RPMI7951 (cell line): ENCODE measurements around the gene COX4I1. TPM values are rescaled to one million over a fixed set of nuclear protein-coding genes. Genes with fewer than 3 reads are reported as not detected.

Experiments used
- DNase-seq: peaks from one replicate; pipeline ENCODE4 v3.0.0-alpha.2; 2012; ENCODE audit warnings: low read depth
- total RNA-seq: library from RNA; depleted of rRNA; stranded (reverse); fragments of >200 nt; shearing (Covaris generic); gene quantifications from 2 replicates; pipeline ENCODE4 v1.2.3, GENCODE V29; 2014; rRNA removed

COX4I1 gene
- 560 and 594 TPM in 2 replicates for total RNA-seq

DNA sequence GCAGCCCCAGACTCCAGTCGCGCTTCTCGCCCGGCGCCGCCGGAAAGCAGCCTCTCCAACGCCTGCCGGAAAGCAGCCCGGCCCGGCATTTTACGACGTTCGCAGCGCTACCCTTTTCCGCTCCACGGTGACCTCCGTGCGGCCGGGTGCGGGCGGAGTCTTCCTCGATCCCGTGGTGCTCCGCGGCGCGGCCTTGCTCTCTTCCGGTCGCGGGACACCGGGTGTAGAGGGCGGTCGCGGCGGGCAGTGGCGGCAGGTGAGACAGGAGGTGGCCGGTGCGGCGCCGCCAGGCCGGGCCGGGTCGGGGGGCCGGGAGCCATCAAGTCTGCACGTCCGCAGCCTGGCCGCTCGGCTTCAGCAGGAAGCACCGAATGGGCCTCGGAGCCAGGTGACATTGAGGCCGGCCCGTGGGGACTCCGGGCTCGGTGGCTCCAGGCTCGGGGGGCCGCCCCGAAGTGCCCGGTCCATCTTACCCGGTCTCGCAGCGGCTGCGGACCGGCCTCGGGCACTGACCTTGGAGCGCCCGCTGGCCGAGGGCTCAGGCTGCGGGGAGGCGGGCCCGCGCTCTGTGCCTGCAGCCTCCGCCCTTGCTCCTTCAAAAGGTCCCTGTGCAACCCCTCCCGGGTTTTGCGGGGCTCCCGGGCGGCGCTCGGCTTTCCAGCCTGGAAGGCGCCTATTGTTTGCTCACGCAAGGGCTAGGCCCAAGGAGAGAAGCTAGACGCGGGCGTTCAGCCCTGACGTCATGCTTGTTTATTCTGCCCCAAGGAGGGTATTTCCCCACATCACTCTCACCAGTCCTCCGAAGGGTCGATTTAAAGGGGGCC is at the start of gene COX4I1, which contains the start of gene EMC8:
Gene COX4I1 (plus strand): TSS at position 199 of the 824 bp plus-strand sequence. CDS start 1,511 bp downstream, outside the sequence.
Gene EMC8 (minus strand): TSS at position 48 of the 824 bp plus-strand sequence. CDS start 249 bp downstream, outside the sequence.
- DNase-seq: peak; percentile 90

DNA sequence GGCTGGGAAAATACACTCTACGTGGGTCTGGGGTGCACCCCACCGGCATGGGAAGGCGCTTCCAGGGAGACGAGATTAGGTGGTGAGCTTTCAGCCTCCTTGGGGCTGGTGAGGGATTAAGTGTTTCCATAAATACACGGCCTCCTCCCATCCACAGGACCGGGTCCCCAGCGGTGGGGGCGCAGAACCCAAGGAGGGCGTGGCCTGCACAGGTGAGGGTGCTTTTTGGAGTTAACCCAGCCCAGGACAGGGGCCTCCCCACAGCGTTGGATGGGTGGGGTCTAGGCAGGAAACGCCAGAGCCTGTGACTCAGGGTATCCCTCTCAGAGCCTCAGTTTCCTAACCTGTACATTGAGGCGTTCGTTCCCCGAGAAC is 49.7 kb upstream of the COX4I1 start:
- DNase-seq: no peak

DNA sequence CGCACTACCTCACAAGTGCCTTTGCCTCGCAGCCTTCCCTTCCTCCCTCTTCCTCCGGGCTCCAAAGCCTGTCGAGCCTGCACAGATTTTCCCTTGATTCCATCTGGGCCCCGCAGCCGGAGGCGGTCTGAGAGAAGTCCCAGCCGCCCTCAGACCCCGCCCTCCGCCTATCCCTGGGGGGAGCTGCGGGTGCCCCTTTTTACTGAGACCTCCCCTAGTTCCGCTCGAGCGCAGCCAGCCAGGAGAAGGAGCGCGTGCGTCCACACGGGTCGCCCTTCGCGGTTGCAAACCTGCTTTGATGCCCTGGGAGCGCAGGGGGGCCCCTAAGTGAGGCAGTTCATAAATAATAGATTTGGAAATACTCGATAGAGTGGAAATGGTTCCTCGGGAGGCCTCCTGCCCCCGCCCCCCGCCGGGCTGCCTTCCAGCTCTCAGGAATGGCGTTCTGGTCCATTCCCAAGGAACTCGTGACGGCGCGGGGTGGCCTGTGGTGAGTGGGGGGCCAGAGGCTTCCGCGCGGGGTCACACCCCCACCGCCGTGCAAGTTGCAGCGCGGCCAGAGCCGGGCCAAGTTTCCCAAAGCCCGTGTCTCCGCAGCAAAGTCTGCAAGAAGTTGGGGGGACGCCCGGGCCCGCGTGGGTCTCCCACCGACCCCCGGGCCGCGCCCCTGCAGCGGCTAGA is 49.2 kb upstream of the COX4I1 start:
- peak; percentile 31 for DNase-seq

DNA sequence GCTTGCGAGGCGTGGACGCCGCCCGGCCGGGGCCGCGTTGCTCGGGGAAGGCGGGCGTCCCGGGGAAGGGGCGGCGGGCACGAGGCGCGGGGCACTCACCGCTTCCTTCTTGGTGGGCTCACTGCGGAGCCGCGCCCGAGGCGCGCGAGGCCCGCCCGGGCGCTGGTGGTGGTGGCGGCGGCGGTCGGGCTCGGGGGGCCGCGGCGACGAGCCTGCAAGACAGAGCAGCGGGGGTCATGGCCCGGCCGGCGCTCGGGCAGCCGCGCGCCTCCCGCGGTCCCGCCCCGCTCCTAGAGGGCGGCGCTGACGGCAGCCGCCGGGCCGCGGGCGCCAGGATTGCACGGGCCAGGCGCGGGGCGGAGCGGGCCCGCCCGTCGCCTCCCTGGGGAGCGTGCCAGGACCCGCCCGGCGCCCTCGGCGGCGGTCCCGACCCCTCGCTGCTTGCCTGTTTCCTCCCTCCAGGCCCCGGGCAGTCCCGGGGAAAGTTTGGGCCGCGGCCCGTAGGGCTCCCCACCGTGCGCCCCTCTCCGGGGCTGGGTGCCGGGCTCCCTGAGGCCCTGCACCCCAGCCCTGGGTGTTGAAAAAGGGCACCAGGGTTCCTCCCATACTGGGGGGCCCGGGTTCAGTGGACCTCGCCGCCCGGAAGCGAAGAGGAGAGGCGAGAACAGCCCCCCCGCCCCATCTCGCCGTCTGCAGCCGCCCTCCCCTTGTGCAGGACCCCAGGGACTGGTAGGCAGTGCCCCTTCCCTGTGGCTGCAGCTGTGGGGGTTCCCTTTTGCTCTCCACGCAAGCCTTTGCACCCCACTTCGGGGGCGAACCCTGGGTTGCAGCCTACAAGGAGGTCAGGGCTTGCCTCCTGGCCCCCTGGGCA is 48.4 kb upstream of the COX4I1 start, which contains the start of gene C16orf74:
Gene C16orf74 (minus strand): TSS at position 270 of the 871 bp plus-strand sequence. CDS start 15,879 bp downstream, outside the sequence.
- DNase-seq: peak; percentile 52

DNA sequence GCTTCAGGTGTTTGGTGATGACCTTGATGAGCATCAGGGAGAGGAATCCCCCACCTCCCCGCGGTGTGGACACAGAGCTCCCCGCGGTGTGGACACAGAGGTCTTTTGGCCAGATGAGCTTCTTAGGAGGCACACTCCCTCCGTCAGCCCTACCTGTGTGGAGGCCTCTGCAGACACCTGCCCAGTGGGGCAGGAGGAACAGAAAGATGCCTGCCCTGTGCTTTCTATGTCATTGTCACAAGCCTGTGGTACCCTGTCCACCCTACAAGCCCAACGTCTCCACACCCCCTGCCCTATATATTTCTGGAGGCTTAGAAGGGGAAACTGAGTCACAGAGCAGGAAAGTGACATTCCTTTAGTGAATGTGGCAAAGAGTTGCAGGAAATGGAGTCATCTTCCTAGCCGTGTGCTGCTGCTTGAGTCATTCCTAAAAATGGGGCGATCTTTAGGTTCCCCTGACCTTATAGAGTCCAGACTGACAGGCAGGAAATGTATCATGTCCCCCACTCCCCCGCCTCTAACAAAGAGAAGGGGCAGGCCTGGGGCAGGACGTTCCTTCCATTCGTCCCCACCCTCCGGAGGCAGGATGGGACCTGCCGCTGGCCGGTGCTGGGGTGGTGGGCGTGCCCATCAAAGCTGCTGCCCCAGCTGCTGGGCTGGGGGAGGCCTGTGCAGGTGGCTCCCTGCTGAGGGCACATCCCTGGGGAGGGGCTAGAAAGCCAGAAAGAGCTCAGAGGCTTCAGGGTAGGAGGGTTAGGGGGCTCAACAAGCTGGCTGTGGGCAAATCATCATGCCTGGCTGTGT is 47.6 kb upstream of the COX4I1 start:
- DNase-seq: no peak

DNA sequence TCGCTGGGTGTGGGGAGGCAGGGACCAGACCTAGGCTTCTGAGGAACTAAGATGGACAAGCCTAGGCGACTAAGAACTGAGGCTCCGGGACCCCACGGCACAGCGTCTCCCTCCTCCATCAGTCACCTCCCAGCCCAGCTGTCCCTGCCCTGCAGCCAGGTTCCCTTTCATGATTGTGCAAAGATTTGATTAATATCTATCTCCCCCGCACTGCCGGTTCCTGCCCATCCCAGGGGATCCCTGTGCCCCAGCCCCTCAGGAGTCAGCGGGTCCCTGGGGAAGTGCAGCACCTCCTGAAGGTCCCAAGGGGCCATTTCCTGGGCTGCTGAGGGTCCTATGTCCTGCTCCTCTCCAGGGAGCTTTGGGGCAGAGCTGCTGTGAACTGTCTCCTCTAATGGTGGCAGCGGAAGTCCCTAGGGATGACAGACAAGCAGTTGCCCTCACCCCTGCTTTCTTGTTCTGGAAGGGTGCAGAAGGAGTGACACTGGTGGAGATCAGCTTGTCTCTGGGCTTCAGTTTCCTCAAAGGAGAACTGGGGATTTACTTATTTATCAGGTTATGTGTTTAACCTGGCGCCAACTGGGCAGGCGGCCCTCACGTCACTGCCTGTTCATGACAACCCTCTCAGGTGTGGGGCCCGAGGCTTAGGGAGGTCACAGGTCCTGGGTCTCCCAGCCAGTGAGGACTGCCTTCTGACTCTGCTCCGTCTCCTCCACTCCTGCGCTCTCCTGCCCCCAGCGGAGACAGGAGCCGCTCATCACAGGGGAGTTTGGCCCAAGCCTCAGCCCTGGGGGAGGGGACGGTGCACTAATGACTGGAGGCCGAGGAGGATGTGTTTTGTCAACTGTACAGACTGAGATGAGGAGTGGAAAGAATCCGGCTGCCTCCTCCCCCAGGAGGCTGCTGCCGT is 46.7 kb upstream of the COX4I1 start:
- DNase-seq: no peak

DNA sequence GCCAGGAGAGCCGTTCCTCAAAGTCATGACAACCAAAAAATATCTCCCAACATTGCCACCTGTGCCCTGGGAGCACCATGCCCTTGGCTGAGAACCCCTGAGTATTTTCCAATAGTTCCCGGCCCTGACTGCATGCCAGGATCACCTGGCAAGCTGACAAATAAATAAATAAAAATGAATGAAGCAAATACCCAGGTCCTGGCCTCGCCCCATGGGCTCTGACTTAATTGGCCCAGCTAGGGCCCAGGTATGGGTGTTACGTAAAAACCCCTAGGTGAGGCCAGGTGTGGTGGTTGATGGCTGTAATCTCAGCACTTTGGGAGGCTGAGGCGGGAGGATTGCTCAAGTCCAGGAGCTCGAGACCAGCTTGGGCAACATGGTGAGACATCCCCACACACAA is 45.9 kb upstream of the COX4I1 start:
- DNase-seq: no peak

DNA sequence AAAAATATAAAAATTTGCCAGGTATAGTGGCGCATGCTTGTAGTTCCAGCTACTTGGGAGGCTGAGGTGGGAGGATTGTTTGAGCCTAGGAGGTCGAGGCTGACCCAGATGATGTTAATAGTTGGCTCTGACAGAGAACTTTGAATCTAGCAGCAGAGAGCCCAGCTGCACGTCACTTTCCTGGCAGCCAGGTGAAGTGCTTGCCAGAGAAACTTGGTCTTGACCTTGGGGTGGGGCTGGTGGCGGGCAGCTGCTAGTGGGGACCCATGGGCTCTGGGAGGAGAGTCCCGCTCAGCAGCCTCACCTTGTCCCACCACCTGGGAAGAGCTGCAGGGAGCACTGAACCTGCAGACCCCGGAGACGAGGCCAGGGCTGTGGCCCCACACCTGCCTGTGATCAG is 45.5 kb upstream of the COX4I1 start:
- no peak for DNase-seq

DNA sequence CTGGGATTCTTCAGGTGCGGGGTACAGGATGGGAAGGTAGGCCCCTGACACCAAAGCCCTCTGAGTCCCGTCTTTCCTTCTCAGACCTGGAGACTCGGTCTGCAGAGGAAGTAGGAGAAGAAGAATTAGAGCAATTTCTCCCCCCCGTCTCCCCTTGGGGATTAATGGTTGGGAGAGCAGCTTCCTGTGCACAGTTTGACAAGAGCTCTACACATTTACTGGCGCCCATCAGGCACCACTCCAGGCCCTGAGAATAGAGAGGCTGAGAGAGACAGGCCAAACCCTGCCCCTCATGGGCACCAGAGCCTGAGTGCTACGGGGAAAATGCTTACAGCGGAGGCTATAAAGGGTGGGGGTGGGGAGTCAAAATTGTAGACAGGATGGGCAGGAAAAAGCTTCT is 45.1 kb upstream of the COX4I1 start:
- DNase-seq: no peak

DNA sequence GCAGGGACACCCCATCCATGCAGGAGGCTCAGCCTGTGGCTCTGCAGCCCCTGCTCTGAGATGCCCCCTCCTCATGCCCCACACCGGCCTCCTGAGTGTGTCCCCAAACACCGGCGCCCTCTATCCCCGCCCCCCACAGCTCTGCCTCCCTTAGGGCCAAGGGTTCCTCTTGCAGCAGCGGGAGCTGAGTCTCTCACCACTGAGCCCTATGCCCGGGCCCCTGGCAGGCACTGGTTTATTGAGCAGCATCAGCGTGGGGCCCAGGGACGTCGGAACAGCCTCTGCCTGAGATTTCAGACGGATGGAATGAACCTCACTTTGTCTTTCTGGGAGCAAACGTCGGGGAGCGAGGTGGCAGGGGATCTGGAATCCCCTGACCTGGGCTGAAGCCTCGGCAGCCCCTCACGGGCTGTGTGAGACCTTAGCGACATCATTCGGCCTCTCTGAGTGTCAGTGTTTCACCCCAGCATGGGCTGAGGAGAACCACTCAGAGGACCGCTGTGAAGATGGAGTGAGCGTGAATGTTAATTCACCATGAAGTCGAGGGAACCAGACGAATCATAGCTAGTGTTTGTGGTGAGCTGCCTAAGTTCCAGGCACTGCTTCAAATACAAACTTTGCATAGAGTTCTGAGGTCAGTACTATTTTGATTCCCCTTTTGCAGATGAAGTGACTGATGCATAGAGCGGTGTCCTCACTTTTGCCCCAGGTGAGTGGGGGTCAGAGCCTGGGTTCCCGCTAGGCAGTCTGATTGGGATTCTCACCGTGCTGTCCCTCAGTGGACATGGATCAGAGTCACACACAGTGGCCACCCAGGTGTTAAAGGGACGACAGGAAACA is 43.3 kb upstream of the COX4I1 start:
- peak; percentile 51 for DNase-seq

DNA sequence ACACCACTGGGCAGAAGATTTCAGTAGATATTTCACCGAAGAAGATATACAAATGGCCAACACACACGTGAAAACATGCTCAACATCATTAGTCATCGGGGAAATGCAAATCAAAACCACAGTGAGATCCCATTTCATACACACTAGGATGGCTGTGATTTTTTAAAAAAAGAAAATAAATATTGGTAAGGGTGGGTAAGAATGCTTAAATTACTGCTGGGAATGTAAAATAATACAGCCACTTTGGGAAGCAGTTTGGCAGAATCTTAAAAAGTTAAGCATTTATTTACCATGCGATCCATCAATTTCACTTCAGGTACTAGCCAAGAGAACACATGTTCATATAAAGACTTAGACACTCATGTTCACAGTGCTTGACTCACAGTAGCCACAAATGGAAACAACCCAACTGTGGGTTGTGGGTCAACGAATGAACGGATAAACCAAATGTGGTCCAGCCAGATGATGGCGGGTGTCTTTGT is 42.1 kb upstream of the COX4I1 start:
- peak; percentile 79 for DNase-seq

DNA sequence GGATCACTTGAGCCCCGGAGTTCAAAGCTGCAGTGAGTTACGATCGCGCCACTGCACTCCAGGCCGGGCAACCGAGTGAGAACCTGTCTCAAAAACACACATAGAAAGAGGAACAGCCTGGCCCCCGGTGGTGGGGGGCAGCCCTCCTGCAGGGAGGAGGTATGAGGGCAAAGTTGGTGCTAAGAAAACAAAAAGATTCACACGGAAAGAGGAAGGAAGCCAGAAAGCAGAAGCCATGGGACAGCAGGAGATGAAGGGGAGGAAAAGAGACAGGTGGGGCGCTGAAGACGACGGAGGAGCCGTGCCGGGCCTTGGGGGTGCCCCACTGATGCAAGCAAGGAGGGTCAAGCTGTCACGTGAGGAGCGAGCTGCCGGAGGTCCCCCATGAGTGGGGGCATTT is 40.4 kb upstream of the COX4I1 start:
- DNase-seq: no peak

DNA sequence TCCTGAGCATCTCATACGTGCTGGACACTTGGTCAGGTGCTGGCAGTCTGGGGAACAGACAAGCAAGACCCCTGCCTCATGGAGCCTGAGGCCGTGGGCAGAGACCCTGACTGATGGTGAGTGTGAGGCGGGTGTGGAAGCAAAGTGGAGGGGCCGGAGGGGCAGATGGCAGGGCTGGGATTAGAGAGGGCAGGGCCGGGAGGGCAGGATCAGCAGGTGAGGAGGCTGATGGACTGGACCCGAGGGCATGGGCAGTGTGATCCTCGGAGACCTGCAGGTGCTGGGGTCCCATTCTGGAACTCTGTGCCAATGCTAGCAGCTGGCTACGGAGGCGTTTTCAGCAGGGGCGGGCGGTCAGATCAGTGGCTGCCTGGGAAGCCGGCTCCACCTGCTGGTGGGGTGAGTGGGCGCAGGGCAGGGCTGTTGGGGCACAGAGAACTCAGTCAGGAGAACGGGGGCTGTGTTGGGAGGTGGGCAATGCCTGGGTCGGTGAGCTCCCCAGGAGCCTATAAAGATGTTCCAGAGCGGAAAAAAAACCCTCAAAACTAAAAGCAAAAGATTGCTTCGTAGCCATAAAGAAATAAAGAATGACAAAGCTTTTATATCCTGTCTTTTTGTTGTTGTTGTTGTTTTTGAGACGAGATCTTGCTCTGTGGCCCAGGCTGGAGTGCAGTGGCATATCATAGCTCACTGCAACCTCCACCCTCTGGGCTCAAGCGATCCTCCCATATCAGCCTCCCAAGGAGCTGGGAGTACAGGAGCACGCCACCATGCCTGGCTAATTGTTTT is 39.7 kb upstream of the COX4I1 start:
- DNase-seq: no peak

DNA sequence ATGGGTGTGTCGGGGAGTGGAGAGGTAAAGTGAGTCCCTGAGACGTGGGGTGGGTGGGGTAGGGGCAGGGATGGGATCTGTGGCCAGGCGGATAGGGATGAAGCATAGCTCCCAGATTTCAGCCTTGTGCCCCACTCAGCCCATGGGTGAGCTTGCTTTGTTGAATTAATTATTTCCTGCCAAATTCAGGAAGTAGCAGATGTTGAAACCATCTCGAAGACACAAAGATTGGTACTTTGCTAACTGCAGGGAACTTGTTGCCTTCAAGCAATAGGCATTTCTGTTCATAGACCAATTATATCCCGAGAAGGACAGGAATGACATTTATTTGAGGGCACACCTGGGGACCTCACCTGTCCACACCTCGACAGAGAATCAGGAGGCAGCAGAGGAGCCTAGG is 37.6 kb upstream of the COX4I1 start:
- no peak for DNase-seq

DNA sequence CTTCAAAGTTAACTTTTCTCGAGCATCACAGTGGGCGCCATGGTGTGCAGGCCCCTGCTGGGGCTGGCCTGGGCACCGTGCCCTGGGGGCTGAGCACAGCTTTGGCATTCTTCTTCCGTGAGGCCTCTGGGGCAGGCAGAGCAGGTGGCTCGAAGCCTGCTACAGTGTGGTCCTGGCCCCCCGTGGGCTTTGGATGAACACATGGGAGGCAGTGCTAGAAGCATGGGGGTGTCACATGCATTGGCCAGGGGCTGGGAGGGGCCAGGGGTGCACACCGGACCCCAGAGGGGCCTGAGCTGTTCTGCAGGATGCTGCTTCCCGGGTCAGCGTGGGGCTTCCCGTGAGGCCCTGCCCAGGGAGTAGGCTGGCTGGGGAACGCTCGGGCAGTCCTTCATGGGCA is 36.5 kb upstream of the COX4I1 start:
- no peak for DNase-seq

DNA sequence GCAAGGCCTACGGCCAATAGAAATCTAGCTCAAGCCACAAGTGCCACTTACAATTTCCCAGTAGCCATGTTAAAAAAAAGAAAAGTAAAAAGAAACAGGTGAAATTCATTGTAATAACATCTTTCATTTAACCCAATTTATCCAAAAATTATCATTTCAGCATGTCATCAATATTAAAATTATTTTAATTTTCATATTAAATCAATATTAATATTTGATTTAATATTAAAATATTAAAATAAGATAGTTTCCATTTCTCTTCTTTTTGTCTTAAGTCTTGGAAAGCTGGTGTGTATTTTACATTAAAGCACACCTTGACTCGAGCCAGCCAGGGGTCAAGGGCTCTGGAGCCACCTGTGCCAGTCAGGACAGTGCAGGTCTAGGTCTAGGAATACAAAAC is 35.9 kb upstream of the COX4I1 start:
- DNase-seq: no peak

DNA sequence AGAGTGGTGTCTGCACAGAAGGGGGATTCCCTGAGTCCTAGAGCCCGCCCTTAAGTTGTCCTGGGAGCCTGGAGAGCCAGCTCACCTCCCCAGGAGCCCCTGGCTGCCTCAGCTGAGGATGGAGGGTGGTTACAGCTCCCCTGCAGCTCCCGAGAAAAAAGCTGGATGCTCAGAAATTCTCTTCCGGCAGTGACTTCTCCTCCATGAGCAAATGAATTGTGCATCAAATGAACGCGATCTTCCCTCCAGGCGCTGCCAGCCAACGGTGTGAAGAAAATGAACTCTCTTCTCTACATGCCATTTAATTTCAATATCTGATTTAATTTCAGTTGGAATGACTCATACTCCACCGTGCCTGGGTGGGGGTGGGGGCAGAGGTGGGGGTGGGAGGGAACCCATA is 34.3 kb upstream of the COX4I1 start:
- DNase-seq: no peak

DNA sequence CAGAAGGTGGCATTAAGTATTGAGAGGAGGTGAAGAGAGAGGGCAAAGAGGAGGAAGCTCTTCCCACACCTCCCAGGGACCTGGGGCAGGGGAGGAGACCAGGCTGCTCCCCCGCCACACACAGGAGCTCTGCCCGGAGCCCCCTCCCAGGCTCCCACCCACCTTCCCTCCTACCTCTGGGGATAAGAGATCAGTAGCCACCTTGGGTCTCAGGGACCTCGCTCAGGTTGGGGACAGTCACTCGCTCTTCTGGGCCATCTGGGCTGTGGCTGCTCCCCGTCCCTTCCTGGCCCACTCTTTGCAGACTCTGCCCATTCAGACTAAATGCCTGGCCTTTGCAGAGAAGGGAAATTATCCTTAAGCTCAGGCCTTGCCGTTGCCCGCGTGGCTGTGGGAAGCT is 33.7 kb upstream of the COX4I1 start:
- DNase-seq: no peak
